HG02840 (cell line): ENCODE measurements around the gene ZNF740.
A peak's percentile ranks its signal among the peaks of the same experiment; 100 is the strongest.

ENCODE experiments used
- ATAC-seq: cut with Tn5 transposase; IDR thresholded peaks from one replicate; pipeline ENCODE4 v1.9.1; 2021; ENCODE audit warnings: mild to moderate bottlenecking, moderate library complexity, moderate number of reproducible peaks; ENCODE audit not compliant: unreplicated experiment, low FRiP score

ZNF740 gene

GRCh38 chr12:53211476-53212381 lies 31.2 kb downstream of the ZNF740 start:
- ATAC-seq = no peak

DNA sequence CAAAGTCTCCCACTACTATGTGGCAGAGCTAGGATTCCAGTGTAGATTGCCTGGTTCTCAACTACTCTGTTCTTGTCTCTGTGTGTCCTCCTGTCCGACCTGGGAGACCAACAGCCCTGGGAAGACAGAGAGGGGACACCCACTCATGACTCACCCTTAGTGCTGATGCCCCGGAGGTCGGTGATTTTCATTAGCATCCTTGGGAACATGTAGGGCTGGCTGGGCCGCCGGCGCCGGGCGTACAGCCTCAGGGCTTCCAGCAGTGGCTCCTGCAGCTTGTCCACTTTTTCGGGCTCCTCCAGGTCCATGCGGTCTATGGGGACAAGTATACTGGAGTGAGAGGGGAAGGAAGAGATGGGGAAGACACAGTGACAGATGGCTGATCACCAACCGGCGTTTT lies 32.4 kb downstream of the ZNF740 start:
- ATAC-seq = no peak

DNA sequence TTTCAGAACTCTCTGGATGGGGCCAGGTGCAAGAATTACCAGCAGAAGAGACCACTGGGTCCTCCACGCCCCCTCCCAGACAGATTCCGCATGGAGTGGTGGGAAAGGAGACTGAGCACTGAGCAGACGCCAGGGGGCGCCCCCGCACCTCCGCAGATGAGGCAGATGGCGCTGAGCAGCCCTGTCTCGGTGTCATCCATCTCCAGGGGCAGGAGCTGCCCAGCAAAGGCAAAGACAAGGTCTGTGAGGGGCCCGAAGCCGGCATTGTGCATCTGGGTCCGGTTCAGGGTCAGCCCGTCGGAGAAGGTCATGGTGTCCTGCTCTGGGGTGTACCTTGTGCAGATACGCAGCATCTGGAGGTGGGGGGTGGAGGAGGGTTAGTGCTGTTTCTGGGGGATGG lies 32.8 kb downstream of the ZNF740 start:
- no peak for ATAC-seq

- no peak for ATAC-seq
These were observed 33.7 kb downstream of the ZNF740 start for GRCh38 chr12:53214221-53214620.

- no peak for ATAC-seq
These were observed 34.3 kb downstream of the ZNF740 start for GRCh38 chr12:53214687-53215455.

- no peak for ATAC-seq
These were observed 35.0 kb downstream of the ZNF740 start for GRCh38 chr12:53215497-53215896.

GRCh38 chr12:53217051-53217930 lies 36.8 kb downstream of the ZNF740 start:
- ATAC-seq = no peak

GRCh38 chr12:53217931-53218307 lies 37.4 kb downstream of the ZNF740 start:
- ATAC-seq = no peak

DNA sequence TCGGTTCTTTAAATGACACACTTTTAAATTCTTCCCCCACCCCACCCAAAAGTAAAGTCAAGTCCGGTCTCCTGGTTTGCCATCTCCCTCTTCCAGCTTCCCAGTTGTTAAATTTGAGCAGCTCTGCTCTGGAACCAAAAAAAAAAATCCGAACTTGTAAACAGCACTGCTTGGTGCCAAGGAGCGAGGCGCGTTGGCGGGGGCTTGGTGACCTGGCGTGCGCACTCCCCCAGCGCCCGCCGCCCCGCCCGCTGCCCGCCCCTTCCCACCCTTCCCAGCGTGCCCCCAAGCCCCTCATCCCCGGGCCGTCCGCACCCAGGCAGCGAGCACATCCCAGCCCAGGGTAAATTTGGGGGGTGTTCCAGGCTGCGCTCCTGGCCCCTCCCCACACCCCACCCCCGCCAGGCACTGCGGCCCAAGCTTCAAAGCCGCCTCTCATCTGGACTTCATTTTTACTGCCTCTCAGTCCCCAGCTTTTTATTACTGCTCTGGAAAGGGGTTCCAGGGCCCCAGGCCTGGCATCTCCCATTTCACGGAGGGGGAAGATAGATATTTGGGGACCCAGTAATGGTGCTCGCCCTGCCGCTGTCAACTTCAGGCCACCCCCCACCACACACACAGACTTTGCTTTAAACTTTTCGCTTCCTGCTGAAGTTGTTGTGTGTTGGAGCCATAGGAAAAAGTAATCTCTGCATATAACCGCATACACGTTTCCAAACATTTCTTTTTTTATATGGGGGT lies 38.2 kb downstream of the ZNF740 start:
- no peak for ATAC-seq

DNA sequence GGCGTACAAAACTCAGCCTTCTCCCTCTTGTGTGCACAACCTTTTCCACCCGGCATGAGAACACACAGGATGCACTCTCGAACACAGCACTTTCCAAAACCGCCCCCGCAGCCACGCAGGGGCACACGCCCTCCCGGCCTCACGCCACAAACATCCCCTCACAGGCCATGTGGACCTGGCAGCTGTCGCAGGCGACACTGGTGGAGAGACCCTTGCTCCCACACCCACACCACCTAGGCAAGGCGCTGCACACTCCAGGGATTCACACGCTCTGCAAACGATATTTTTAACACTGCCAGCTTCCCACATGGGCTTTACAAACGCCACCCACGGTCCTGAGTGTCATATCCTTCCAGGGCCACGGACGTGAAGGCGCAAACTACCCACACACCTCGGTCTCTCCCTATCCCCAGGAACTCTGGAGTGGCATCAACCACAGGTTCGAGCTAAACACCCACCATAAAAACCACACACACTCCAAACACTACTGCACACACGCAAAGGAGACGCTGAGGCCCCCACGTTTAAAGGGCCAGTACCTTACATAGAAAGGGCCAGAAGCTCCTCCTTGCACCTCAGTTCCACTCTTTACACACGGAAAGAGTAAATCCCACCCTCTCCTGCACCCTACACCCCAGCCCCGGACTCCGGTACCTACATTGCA lies 38.9 kb downstream of the ZNF740 start:
- no peak for ATAC-seq

DNA sequence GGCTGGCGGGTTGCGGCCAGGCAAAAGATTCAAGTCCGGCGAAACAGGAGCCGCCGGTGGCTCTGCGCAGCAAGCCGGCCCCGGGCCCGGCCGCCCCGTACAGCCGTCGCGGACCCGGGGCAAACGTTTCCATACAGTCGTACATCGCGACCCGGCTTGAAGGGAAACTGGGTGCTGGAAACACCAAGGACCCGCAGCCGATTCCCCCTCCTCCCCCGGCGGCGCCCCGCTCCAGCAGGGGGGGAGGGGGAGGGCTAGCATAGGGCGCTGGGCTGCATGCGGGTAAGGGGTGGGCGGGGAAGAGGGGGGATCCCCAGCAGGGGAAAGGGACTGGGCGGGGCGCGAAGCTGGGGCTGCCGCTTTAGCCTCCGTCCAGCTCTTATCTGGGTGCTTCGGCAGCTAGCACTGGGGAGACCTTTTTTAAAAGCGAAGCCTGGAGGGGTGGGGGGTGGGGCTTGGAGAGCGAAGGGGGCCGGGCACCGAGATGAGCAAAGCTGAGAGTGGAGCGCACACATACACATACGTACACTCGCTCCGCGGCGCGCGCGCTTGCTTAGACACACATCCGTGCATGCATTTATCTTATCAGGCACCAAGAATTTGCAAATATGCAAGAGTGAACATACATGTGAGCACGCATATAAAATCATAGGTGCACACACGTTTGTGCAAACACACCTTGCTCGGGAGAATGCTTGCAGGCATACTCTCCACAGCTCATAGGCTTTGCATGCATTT lies 39.6 kb downstream of the ZNF740 start:
- peak; percentile 24 for ATAC-seq

DNA sequence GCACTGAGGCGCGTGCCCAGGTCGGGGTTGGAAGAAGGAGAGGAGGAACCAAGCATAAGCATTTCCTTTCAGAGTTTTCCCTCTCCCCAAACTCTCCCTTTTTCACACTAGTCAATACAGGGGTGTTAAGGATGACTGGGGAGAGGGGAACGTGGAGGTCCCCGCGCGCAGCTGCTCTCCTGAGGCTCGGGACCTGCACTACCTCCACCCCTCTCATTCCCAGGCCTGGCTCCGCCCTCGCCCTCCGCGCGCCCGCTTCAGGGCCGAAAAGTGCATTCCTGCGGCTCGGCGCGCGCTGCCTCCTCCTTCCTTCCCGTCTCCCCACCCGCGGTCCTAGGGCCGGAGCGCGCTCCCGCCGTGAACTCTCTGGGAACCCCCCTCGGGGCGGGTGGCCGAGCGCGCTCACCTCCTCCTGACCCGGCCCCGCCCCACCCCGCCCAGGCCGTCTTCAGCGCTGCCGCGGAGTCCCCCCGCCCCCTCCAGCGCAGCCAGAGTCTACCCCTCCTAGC lies 40.2 kb downstream of the ZNF740 start:
- ATAC-seq = peak; percentile 47

DNA sequence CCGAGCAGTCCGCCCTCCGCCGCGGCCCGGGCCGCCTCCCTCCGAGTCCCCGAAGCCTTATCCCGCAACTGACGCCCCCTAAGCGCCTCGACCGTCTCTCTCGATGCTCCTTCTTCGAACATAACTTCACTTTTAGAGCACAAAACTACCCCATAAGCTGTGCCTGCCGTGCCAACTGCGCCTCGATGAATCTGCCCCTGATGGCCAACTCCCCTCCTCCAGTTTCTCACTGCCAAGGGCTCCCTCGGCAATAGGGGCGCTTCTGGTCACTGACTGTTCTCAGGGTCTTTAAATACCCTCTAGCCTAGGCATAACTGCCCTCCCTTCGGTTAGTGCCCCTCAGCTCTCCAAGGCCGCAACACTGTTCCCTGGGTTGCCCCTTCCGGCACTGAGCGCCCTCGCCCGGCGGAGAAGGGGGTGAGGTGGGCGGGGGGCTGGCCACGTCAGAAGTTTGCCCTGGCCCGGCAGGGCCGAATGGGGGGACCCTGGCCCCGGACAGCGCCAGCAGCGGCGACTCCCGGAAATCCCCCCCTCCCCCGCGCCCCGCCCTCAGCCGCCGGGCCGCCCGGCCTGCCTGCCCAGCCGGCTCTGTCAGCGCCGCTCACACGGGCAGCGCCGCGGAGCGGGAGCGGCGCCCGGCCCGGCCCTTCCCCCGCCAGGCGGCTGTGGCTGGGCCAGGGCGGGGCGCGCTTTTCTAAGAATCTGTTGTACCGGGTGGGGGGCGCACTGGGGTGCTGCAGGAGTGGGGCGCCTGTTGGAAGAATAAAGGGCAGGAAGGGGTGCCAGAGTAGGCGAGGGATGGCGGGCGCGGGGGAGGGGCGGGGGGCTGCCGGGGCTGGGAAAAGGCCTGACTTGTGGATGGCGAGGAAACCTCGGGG lies 40.9 kb downstream of the ZNF740 start:
- ATAC-seq = peak; percentile 40

- no peak for ATAC-seq
These were observed 41.7 kb downstream of the ZNF740 start for GRCh38 chr12:53222170-53222721.

DNA sequence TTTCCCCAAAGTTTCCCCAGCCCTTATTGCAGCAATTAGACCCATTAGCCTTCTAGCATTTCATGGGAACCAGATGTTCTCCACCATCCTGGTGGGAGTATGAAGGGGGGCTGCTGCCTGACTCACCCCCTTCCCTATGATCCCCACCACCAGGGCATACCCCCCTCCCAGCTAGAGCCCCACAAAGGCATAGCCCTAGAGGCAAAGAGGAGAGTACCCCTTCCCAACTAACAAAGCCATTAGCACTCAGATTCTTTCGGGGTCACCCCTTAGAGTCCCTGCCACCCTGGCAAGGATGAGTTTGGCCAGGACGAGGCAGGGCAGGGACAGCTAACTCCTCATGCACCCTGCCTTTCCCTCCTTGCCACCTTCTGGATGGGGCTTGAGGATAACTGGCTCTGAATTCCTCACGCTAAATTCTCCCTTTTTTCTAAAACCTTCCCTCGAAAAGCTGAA lies 42.3 kb downstream of the ZNF740 start:
- no peak for ATAC-seq

DNA sequence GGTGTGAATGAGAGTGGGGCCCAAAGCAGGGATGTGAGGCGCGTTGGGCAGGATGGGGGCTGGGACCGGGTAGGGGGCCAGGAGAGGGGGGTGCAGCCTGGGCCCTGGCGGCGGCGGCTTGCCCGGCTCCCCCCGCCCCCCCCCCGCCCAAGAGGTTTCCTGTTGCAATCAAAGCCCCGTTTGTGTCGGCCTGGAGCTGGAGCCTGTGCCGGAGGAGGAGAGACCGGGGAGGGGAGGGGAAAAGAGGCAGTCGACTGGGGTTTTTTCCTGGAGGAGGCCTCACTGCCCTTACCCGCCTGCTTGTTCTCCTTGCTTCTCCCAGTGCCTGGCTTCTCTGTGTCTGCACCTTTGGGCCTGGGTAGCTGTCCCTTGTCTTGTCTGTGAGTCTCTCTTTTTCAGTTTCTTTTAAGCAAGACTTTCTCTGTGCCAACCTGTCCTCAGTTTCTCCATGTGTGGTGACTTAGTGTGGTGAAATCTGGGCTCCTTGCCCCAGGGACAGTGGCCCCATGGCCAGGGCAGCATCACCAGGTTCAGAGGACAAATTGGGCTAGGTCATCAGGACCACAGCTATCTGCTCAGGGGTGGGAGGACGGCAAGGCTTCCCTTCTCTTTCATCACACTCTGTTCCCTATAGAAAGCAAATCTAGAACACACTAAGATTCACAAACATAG lies 43.0 kb downstream of the ZNF740 start:
- no peak for ATAC-seq
